HepG2 (cell line): ENCODE data around the gene CCDC201. TPM values are rescaled to one million over a fixed set of nuclear protein-coding genes. Genes with fewer than 3 reads are reported as not detected.

Experiments
- AGO1 ChIP-seq: fragments of 200-400 bp; formaldehyde crosslinking; IDR thresholded peaks from 2 replicates; pipeline ENCODE4 v1.6.1; 2017; ENCODE audit warnings: mild to moderate bottlenecking, low read depth, low read length, moderate library complexity; ENCODE audit not compliant: poor library complexity, severe bottlenecking
- CBFB ChIP-seq: sonication (generic); formaldehyde crosslinking; IDR thresholded peaks from 2 replicates; pipeline ENCODE4 v1.4.0; 2020; ENCODE audit warnings: missing genetic modification reagents
- CCAR2 ChIP-seq: fragments of 200-400 bp; formaldehyde crosslinking; optimal IDR thresholded peaks from 2 replicates; pipeline ENCODE3; 2018; ENCODE audit warnings: low read depth, mild to moderate bottlenecking, low read length, moderate library complexity
- FOSL2 ChIP-seq: sonication (generic); formaldehyde crosslinking; IDR thresholded peaks from 2 replicates; pipeline ENCODE4 v1.4.0; 2020; ENCODE audit warnings: missing genetic modification reagents
- GABPA ChIP-seq, 2 experiments: IDR thresholded peaks; 2 replicates each; pipeline ENCODE4 v1.6.1; 2011 to 2016; ENCODE audit warnings: low read depth in 2 of 2, low read length in 1 of 2, missing biosample characterization in 1 of 2, missing genetic modification characterization in 1 of 2
- GLI4 ChIP-seq: sonication (generic); formaldehyde crosslinking; IDR thresholded peaks from 2 replicates; pipeline ENCODE4 v1.5.1; 2020; ENCODE audit warnings: missing genetic modification reagents, mild to moderate bottlenecking, moderate library complexity, borderline replicate concordance
- GZF1 ChIP-seq: sonication (generic); formaldehyde crosslinking; IDR thresholded peaks from 2 replicates; pipeline ENCODE4 v1.5.1; 2020; ENCODE audit warnings: mild to moderate bottlenecking, missing genetic modification reagents
- KAT7 ChIP-seq: IDR thresholded peaks from 2 replicates; pipeline ENCODE4 v1.6.1; 2018; ENCODE audit warnings: borderline replicate concordance, missing compliant biosample characterization
- MAFG ChIP-seq: sonication (generic); formaldehyde crosslinking; IDR thresholded peaks from 2 replicates; pipeline ENCODE4 v1.5.1; 2020; ENCODE audit warnings: mild to moderate bottlenecking, missing genetic modification reagents
- MLLT10 ChIP-seq: sonication (generic); formaldehyde crosslinking; IDR thresholded peaks from 2 replicates; pipeline ENCODE4 v1.4.0; 2020; ENCODE audit warnings: missing genetic modification reagents
- MXD3 ChIP-seq: IDR thresholded peaks from 2 replicates; pipeline ENCODE4 v1.6.1; 2016; ENCODE audit warnings: mild to moderate bottlenecking, missing biosample characterization, missing genetic modification reagents
- NKX3-1 ChIP-seq: sonication (generic); formaldehyde crosslinking; IDR thresholded peaks from 2 replicates; pipeline ENCODE4 v1.5.0; 2020; ENCODE audit warnings: missing genetic modification reagents
- PPARG ChIP-seq: conservative IDR thresholded peaks from 2 replicates; pipeline ENCODE4 v1.6.1; 2016; ENCODE audit warnings: missing biosample characterization, missing genetic modification reagents
- PRDM10 ChIP-seq: sonication (generic); formaldehyde crosslinking; IDR thresholded peaks from 2 replicates; pipeline ENCODE4 v1.4.0; 2020; ENCODE audit warnings: low read depth, missing genetic modification reagents
- REPIN1 ChIP-seq: sonication (generic); formaldehyde crosslinking; IDR thresholded peaks from 2 replicates; pipeline ENCODE4 v1.8.0; 2022; ENCODE audit warnings: missing genetic modification reagents, low read depth, mild to moderate bottlenecking, borderline replicate concordance
- SMAD9 ChIP-seq: sonication (generic); formaldehyde crosslinking; IDR thresholded peaks from 2 replicates; pipeline ENCODE4 v1.5.1; 2020; ENCODE audit warnings: mild to moderate bottlenecking, missing genetic modification reagents
- SOX6 ChIP-seq, 2 experiments: fragments of 450-650 bp in 1 of 2; sonication (generic) in 1 of 2; formaldehyde crosslinking in 1 of 2; IDR thresholded peaks; 2 replicates each; pipeline versions ENCODE4 v1.4.0 to v1.6.1; 2017 to 2020; ENCODE audit warnings: antibody characterized with exemption in 1 of 2, mild to moderate bottlenecking in 1 of 2, missing genetic modification reagents in 1 of 2
- SP140L ChIP-seq: sonication (generic); formaldehyde crosslinking; IDR thresholded peaks from 2 replicates; pipeline ENCODE4 v1.4.0; 2020; ENCODE audit warnings: missing genetic modification reagents, borderline replicate concordance
- TAF15 ChIP-seq: fragments of 200-400 bp; formaldehyde crosslinking; IDR thresholded peaks from one replicate; pipeline ENCODE4 v1.6.1; 2018; ENCODE audit warnings: mild to moderate bottlenecking, low read depth, low read length; ENCODE audit not compliant: poor library complexity, severe bottlenecking
- TRIM24 ChIP-seq: sonication (generic); formaldehyde crosslinking; IDR thresholded peaks from 2 replicates; pipeline ENCODE4 v1.8.0; 2022; ENCODE audit warnings: mild to moderate bottlenecking, missing genetic modification reagents
- ZNF296 ChIP-seq: sonication (generic); formaldehyde crosslinking; conservative IDR thresholded peaks from 2 replicates; pipeline ENCODE4 v1.5.0; 2020; ENCODE audit warnings: mild to moderate bottlenecking, missing genetic modification reagents
- ZNF337 ChIP-seq: sonication (generic); formaldehyde crosslinking; IDR thresholded peaks from 2 replicates; pipeline ENCODE4 v1.5.1; 2020; ENCODE audit warnings: missing genetic modification reagents, low read depth, mild to moderate bottlenecking, borderline replicate concordance
- ZNF430 ChIP-seq: sonication (generic); formaldehyde crosslinking; IDR thresholded peaks from 2 replicates; pipeline ENCODE4 v1.9.0; 2021; ENCODE audit warnings: mild to moderate bottlenecking, missing genetic modification reagents
- ZNF619 ChIP-seq: sonication (generic); formaldehyde crosslinking; IDR thresholded peaks from 2 replicates; pipeline ENCODE4 v1.4.0; 2020; ENCODE audit warnings: mild to moderate bottlenecking, missing genetic modification reagents
- ZNF629 ChIP-seq: sonication (generic); formaldehyde crosslinking; conservative IDR thresholded peaks from 2 replicates; pipeline ENCODE4 v1.5.0; 2020; ENCODE audit warnings: missing genetic modification reagents
- ZNF720 ChIP-seq: sonication (generic); formaldehyde crosslinking; IDR thresholded peaks from 2 replicates; pipeline ENCODE4 v1.4.0; 2020; ENCODE audit warnings: missing genetic modification reagents
- ZNF788 ChIP-seq: sonication (generic); formaldehyde crosslinking; IDR thresholded peaks from 2 replicates; pipeline ENCODE4 v1.5.0; 2020; ENCODE audit warnings: mild to moderate bottlenecking, missing genetic modification reagents, borderline replicate concordance
- ZNF792 ChIP-seq: IDR thresholded peaks from 2 replicates; pipeline ENCODE4 v1.6.1; 2016
- polyA plus RNA-seq, 8 experiments: library from polyadenylated mRNA; depleted of rRNA in 3 of 8; stranded (reverse) in 7 of 8; unstranded in 1 of 8; fragments of >200 nt; fragmentation: Illumina TruSeq in 4 of 8; extraction: Trizol in 4 of 8; gene quantifications; 2 replicates each; pipeline versions ENCODE4 v1.2.1 to v1.2.3, GENCODE V29; 2011 to 2016; ENCODE audit warnings: low read depth in 4 of 8, missing spikeins in 1 of 8, mixed read lengths in 1 of 8; ENCODE audit not compliant: insufficient read depth in 1 of 8
- total RNA-seq, 5 experiments: library from RNA; depleted of rRNA; stranded (reverse); fragments of >200 nt; fragmentation: Illumina TruSeq; extraction: Trizol; gene quantifications; 2 replicates each; pipeline ENCODE4 v1.2.3, GENCODE V29; 2016; ENCODE audit warnings: low read depth in 1 of 5

Gene CCDC201
- total and polyA plus RNA-seq, 2 of the 13 experiments (the other 11 are each of a cell fraction or from before 2014, with no cell fraction given), result 0.92 TPM; not detected in 1

GRCh38 chr7:45881759-45882464 lies 9.0 kb upstream of the CCDC201 start (continued):
- TF ChIP-seq MXD3 (no peak), SOX6 (IDR thresholded peaks at IDR 0.05) (no peak), SOX6 (CRISPR knock-in tag; IDR thresholded peaks at IDR 0.05) (peak; percentile 100), ZNF337 (CRISPR knock-in tag) (no peak), ZNF629 (CRISPR knock-in tag) (peak; percentile 99), NKX3-1 (CRISPR knock-in tag) (peak; percentile 48; the same call in 1 of the 2 replicates), GABPA (IDR thresholded peaks at IDR 0.05; ENCODE audit: low read depth, low read length) (no peak), GABPA (CRISPR knock-in tag; IDR thresholded peaks at IDR 0.05; ENCODE audit: low read depth) (no peak), SP140L (CRISPR knock-in tag) (no peak), TRIM24 (CRISPR knock-in tag) (peak; percentile 95), ZNF296 (no peak), CBFB (CRISPR knock-in tag) (peak; percentile 56; the same call in 1 of the 2 replicates), SMAD9 (CRISPR knock-in tag) (0 out of 2 replicates have a peak, but pooled peaks have one; percentile 52), MAFG (no peak), PPARG (CRISPR knock-in tag) (peak; percentile 97), CCAR2 (peak; percentile 71), MLLT10 (no peak), KAT7 (CRISPR knock-in tag) (peak; percentile 77), ZNF430 (peak; percentile 72), ZNF720 (CRISPR knock-in tag) (no peak), PRDM10 (CRISPR knock-in tag) (peak; percentile 65), REPIN1 (peak; percentile 37; the same call in 1 of the 2 replicates), ZNF619 (no peak), GLI4 (CRISPR knock-in tag) (peak; percentile 73; the same call in 1 of the 2 replicates), ZNF792 (CRISPR knock-in tag) (peak; percentile 84), GZF1 (CRISPR knock-in tag) (peak; percentile 67; the same call in 1 of the 2 replicates), TAF15 (no peak), AGO1 (no peak), FOSL2 (CRISPR knock-in tag) (peak; percentile 98), ZNF788 (CRISPR knock-in tag) (peak; percentile 84; the same call in 1 of the 2 replicates)
